ENCODE measurements around the gene PRODH.

The PRODH gene, protein sequence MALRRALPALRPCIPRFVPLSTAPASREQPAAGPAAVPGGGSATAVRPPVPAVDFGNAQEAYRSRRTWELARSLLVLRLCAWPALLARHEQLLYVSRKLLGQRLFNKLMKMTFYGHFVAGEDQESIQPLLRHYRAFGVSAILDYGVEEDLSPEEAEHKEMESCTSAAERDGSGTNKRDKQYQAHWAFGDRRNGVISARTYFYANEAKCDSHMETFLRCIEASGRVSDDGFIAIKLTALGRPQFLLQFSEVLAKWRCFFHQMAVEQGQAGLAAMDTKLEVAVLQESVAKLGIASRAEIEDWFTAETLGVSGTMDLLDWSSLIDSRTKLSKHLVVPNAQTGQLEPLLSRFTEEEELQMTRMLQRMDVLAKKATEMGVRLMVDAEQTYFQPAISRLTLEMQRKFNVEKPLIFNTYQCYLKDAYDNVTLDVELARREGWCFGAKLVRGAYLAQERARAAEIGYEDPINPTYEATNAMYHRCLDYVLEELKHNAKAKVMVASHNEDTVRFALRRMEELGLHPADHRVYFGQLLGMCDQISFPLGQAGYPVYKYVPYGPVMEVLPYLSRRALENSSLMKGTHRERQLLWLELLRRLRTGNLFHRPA

GRCh38 chr22:18935889-18936529 lies at the start of gene PRODH:
TSS of gene PRODH (minus strand) at chr22:18936293. CDS start at chr22:18936287, 6 bp downstream.
- H3K9ac ChIP-seq = no peak within 1 kb of the TSS
- no peak within 1 kb of the TSS for H3K4me3 ChIP-seq (ENCODE audit: low read depth, low read length)
- H2AFZ ChIP-seq = no peak within 1 kb of the TSS
- no peak for TF ChIP-seq CTCF (IDR thresholded peaks at IDR 0.05)
- no peaks in the 10 kb centered on the region for H3K27me3 ChIP-seq (ENCODE audit: control insufficient read depth, insufficient read depth, low read length)
- H3K9me3 ChIP-seq (ENCODE audit: control insufficient read depth, low read length) = no peaks in the 10 kb centered on the region
- H3K79me2 ChIP-seq = no peaks in the 10 kb centered on the region
- no peak within 1 kb of the TSS for H3K27ac ChIP-seq
- H3K4me2 ChIP-seq (ENCODE audit: low read length) = no peak within 1 kb of the TSS
- no peaks in the 10 kb centered on the region for H3K36me3 ChIP-seq (ENCODE audit: control insufficient read depth, insufficient read depth, low read length)
- H3K4me1 ChIP-seq = no peaks in the 10 kb centered on the region

GRCh38 chr22:18985780-18986179 lies 49.7 kb upstream of the PRODH start:
- no peak for TF ChIP-seq CTCF (IDR thresholded peaks at IDR 0.05)
- Histone ChIP-seq H3K4me3 (ENCODE audit: low read depth, low read length) (no peak overlapping the region), H3K79me2 (no peaks in the 10 kb centered on the region), H3K4me2 (ENCODE audit: low read length) (no peak overlapping the region), H3K9me3 (ENCODE audit: control insufficient read depth, low read length) (no peaks in the 10 kb centered on the region), H3K9ac (no peak overlapping the region), H3K27me3 (ENCODE audit: control insufficient read depth, insufficient read depth, low read length) (no peaks in the 10 kb centered on the region), H3K4me1 (no peaks in the 10 kb centered on the region), H3K36me3 (ENCODE audit: control insufficient read depth, insufficient read depth, low read length) (no peaks in the 10 kb centered on the region), H2AFZ (no peak overlapping the region), H3K27ac (no peak overlapping the region)

DNA sequence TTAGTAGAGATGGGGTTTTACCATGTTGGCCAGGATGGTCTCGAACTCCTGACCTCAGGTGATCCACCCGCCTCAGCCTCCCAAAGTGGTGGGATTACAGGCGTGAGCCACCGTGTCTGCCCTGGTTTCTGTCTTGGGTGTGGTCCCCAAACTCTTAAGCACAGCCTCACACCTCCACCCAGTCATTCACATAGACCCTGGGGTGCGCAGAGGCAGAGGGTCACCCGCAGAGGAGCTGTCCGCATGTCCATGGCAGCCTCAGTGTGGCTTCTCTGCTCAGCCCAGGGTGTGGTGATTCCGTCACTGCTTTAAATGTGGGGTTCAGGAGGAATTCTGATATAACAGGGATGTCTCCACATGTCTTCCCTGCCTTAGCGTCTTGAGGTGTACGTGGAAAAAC lies 48.5 kb upstream of the PRODH start:
- H3K9me3 ChIP-seq (ENCODE audit: control insufficient read depth, low read length) = no peaks in the 10 kb centered on the region
- no peaks in the 10 kb centered on the region for H3K36me3 ChIP-seq (ENCODE audit: control insufficient read depth, insufficient read depth, low read length)
- no peak for TF ChIP-seq CTCF (IDR thresholded peaks at IDR 0.05)
- no peaks in the 10 kb centered on the region for H3K4me1 ChIP-seq
- H3K4me3 ChIP-seq (ENCODE audit: low read depth, low read length) = no peak overlapping the region
- no peaks in the 10 kb centered on the region for H3K79me2 ChIP-seq
- no peak overlapping the region for H2AFZ ChIP-seq
- H3K27ac ChIP-seq = no peak overlapping the region
- no peaks in the 10 kb centered on the region for H3K27me3 ChIP-seq (ENCODE audit: control insufficient read depth, insufficient read depth, low read length)
- no peak overlapping the region for H3K4me2 ChIP-seq (ENCODE audit: low read length)
- H3K9ac ChIP-seq = no peak overlapping the region

- Histone ChIP-seq H3K36me3 (ENCODE audit: control insufficient read depth, insufficient read depth, low read length) (no peaks in the 10 kb centered on the region), H3K4me1 (no peaks in the 10 kb centered on the region), H3K27ac (no peak overlapping the region), H2AFZ (no peak overlapping the region), H3K9ac (no peak overlapping the region), H3K9me3 (ENCODE audit: control insufficient read depth, low read length) (no peaks in the 10 kb centered on the region), H3K4me2 (ENCODE audit: low read length) (no peak overlapping the region), H3K27me3 (ENCODE audit: control insufficient read depth, insufficient read depth, low read length) (no peaks in the 10 kb centered on the region), H3K79me2 (no peaks in the 10 kb centered on the region), H3K4me3 (ENCODE audit: low read depth, low read length) (no peak overlapping the region)
- no peak for TF ChIP-seq CTCF (IDR thresholded peaks at IDR 0.05)
These were observed 47.1 kb upstream of the PRODH start for GRCh38 chr22:18983120-18983651.
